Cardiac atrium fibroblast (primary cell): ENCODE measurements around the gene DHX16. TPM values are rescaled to one million over a fixed set of nuclear protein-coding genes. Genes with fewer than 3 reads are reported as not detected.

Experiments used
- total RNA-seq: library from RNA; depleted of rRNA; stranded (reverse); fragments of >200 nt; gene quantifications from 2 replicates; pipeline ENCODE4 v1.2.3, GENCODE V29; 2015

DHX16 gene
- total RNA-seq, result 24.0 and 29.4 TPM in 2 replicates

GRCh38 chr6:30672445-30673253, at the start of gene DHX16:
TSS of gene DHX16 (minus strand) at chr6:30673006. CDS start at chr6:30672841, 165 bp downstream.

DNA sequence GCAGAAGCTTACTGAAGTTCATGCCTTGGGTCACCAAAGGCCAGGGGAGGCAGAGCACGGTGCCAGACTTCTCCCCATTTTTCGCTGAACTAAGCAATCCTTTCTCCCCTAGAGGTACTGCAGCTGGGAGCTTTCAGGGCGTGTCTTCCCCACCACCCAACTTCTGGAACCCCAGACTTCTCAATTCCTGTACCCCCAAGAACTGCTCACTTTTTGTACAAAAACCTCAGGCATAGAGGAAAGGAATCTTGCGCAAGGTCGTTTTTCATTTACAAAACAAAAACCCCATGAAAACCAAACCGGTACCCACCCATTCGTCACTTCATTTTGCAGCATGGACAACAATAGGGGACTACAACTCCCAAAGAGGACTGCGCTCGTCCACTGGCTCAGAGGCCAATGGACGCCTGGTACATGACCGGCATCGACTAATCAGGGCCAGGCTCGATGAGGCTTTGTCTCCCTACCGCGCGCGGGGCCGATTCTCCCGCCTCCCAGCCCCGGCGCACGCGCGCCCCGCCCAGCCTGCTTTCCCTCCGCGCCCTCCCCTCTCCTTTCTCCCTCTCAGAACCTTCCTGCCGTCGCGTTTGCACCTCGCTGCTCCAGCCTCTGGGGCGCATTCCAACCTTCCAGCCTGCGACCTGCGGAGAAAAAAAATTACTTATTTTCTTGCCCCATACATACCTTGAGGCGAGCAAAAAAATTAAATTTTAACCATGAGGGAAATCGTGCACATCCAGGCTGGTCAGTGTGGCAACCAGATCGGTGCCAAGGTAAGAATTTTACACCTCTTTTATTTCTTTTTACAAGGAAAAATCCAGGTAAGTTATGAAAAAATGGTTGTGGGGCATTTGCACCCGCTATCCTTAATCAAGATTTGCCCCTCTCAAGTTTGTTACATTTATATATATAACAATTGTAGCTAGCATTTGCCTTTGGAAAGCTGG, 47.3 kb upstream of the DHX16 start, which contains the start of gene TUBB:
TUBB (plus strand) TSS at position 562 of the 947 bp plus-strand sequence; CDS start at position 717, 155 bp downstream.

GRCh38 chr6:30717129-30717844, 44.5 kb upstream of the DHX16 start, which contains the start of gene MDC1:
TSS of gene MDC1 (minus strand) at chr6:30717281. CDS start at chr6:30715175, 2,106 bp downstream.

DNA sequence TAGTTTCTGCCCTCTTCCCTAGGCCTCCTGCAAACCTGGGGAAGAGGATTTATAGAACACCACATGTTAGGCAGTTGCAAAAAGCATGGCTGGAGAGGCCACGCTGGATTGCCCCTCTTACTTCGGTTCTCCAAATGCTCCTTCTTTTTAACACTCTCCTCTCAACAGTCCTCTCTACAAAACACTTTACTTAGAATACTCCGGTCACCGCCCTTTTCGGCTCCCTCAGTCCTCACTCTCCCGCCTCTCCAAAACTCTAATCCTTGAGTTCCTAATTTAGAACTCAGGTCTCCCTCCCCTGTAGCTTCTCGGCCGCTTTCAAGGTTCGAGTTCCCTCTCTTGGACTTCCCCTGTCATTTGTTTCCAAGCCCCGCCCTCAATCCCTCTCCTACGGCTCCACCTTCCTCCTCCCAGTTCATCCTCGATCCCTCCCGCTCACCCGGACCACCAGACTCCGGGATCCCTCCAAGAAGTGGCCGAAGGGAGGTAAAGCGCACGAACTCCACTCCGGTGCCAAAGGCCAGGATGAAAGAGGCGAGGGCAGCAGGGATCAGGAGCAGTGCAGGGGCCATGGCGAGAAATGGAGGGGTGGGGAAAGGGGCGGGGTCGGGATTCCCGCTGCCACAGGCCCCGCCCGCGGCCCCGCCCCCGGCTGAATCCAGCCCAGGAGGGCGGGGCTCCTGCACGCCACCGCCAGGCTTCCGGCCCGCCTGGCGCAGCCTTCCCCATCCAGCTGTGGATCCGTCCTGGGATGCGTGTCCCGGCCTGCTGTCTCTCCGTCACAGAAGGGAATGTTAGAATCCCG, 17.8 kb upstream of the DHX16 start, which contains the start of gene NRM:
NRM (minus strand) TSS at position 582 of the 805 bp plus-strand sequence; CDS start at position 572, 10 bp downstream.

GRCh38 chr6:30686009-30686907, 13.5 kb upstream of the DHX16 start, which contains the start of gene PPP1R18:
TSS of gene PPP1R18 (minus strand) at chr6:30686645. CDS start at chr6:30686018, 627 bp downstream.

DNA sequence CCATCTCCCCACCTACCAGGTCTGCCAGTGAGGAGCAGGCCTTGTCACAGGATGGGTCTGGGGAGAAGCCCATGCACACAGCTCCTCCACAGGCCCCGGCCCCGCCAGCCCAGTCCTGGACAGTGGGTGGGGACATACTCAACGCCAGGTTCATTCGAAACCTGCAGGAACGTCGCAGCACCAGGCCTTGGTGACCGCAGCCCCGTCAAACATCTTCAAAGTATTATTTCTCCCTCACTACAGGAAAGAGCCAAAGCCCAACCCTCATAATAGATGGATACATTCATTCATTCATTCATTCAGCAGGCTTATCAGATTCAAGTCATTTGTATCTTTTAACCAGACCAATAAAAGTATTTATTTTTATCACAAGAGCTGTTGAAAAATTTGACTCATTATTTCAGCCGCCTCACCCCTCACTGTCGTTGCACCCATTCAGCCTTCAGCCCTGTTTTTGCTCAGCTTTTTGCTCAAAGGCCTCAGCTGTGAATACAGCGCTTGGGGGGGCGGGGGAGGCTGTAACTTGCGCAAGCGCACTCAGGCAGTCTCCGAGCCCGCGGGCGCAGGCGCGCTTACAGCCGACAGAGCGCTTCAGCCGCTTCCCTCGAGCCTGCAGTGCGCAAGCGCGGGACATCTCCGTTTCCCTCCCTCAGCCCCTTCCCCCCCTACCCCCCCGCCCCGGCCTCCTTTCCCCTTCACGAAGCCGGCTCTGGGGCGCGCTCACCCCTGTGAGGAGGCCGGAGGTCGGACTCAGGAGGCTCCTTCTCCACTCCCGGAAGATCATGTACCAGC, 26.2 kb downstream of the DHX16 start, which contains the start of gene C6orf136:
C6orf136 (plus strand) TSS at position 684 of the 792 bp plus-strand sequence; CDS start at position 783, 99 bp downstream.

DNA sequence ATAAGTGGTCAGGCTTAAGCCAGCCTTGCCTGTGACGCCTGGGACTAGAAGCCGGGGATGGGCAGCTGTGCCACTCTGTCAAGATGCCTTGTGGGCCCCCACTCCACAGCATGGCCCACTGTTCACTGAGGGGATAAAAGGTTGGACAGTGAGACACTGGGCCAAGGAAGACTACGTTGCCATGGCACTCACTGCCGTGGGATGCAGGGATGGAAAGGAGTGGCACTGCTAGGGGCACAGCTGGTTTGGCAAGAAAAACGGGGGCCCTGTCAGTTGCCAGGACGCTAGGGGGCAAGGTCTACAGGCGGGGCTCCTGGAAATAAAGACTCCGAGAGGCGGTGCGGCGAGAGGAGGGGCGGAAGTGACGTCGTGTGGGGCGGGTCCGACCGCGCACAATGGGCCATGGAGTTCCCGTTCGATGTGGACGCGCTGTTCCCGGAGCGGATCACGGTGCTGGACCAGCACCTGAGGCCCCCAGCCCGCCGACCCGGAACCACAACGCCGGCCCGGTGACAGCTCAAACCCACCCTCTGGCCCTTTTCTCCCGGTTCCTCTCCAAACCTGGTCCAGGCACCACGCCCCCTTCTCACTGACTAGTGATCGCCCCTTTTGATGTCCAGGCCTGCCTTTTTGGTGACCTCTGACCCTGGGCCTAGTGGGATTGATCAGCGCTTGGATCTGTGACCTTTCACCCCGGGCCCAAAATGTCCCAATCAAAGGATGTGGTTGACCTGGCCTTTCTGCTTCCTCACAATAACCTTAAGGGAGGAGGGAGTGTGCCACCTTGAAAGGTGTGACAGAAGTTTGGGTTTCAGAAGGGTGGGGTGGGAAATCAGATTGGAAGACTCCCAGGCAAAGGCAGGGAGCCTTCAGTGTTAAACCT, 46.1 kb downstream of the DHX16 start, which contains the start of gene ATAT1:
ATAT1 (plus strand) TSS at position 391 of the 883 bp plus-strand sequence.

DNA sequence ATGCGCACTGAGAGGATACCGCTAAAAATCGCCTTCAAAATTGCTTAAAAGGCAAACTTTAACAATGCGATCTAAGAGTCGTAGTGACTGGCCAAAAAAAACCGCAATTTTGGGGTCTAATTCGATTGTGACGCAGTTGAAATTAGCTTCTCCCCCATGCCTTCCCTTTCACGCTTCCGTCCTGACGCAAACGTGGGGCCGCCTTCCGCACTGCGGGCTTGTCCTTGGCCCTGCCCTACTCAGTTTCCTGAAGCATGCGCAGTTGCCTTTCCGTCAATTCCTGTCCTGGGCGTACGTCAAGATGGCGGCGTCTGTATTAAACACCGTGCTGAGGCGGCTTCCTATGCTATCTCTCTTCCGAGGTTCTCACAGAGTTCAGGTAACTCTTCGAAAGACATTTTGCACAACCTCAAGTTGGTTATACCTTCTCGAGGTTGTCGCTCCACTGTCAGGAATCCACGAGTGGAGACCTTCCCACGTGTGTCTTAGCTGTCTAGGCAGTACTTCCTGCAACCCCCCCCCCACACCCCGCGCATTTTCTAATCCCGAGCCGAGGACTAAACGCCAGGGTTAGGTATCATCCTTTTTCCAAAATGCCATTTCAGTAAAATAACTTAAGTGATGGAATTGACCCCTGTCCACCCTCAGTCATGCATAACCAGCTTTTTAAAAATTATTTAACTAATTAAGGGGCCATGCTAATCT, 55.1 kb downstream of the DHX16 start, which contains the start of gene MRPS18B:
MRPS18B (plus strand) TSS at position 276 of the 705 bp plus-strand sequence; CDS start at position 302, 26 bp downstream.

GRCh38 chr6:30616811-30617564, 55.8 kb downstream of the DHX16 start, which contains the start of gene PPP1R10:
TSS of gene PPP1R10 (minus strand) at chr6:30617243. CDS start at chr6:30609944, 7,299 bp downstream.

Other genes with a start within 250 kb of the DHX16 start
- gene HLA-E, start 183.5 kb downstream of the DHX16 start, total RNA-seq, result 191 and 204 TPM in 2 replicates
- gene GNL1, start 116.5 kb downstream of the DHX16 start, total RNA-seq, result 17.9 and 35.5 TPM in 2 replicates
- 3.6 and 4.7 TPM in 2 replicates for gene PRR3, start 115.7 kb downstream of the DHX16 start, total RNA-seq
- gene ABCF1, start 101.6 kb downstream of the DHX16 start, total RNA-seq, result 29.2 and 32.1 TPM in 2 replicates
- 20.9 and 27.9 TPM in 2 replicates for gene PPP1R10, start 55.8 kb downstream of the DHX16 start, total RNA-seq
- 32.7 and 36.8 TPM in 2 replicates for gene MRPS18B, start 55.2 kb downstream of the DHX16 start, total RNA-seq
- gene ATAT1, start 46.1 kb downstream of the DHX16 start, total RNA-seq, result 1.6 and 2.2 TPM in 2 replicates
- 3.2 and 5.1 TPM in 2 replicates for gene C6orf136, start 25.9 kb downstream of the DHX16 start, total RNA-seq
- gene PPP1R18, start 13.6 kb upstream of the DHX16 start, total RNA-seq, result 56.3 and 76.8 TPM in 2 replicates
- gene NRM, start 18.0 kb upstream of the DHX16 start, total RNA-seq, result 8.5 and 9.6 TPM in 2 replicates
- 9.1 and 15.3 TPM in 2 replicates for gene MDC1, start 44.3 kb upstream of the DHX16 start, total RNA-seq
- 519 and 546 TPM in 2 replicates for gene TUBB, start 47.3 kb upstream of the DHX16 start, total RNA-seq
- 91.0 and 118 TPM in 2 replicates for gene FLOT1, start 69.7 kb upstream of the DHX16 start, total RNA-seq
- 188 and 222 TPM in 2 replicates for gene IER3, start 71.5 kb upstream of the DHX16 start, total RNA-seq
- gene DDR1, start 211.5 kb upstream of the DHX16 start, total RNA-seq, result 30.7 and 36.5 TPM in 2 replicates
- gene GTF2H4, start 235.2 kb upstream of the DHX16 start, total RNA-seq, result 7.6 and 13.2 TPM in 2 replicates
- 6.8 and 7.9 TPM in 2 replicates for gene VARS2, start 241.2 kb upstream of the DHX16 start, total RNA-seq